VCaP (cell line): ENCODE results near the gene GLB1L3.
A peak's percentile ranks its signal among the peaks of the same experiment; 100 is the strongest.

ENCODE experiments used
- H3K27ac ChIP-seq: fragments of 450-650 bp; 2 replicates; pipeline ENCODE4 v1.5.1; 2017
- CTCF ChIP-seq: fragments of 450-650 bp; conservative IDR thresholded peaks from 2 replicates; pipeline ENCODE4 v1.5.1; 2017; ENCODE audit warnings: mild to moderate bottlenecking, moderate library complexity

The GLB1L3 gene

GRCh38 chr11:134267966-134268365 is 8.2 kb upstream of the GLB1L3 start:
- TF ChIP-seq CTCF: no peak
- H3K27ac ChIP-seq: no peak overlapping the region

GRCh38 chr11:134270250-134270714 is 5.9 kb upstream of the GLB1L3 start:
- H3K27ac ChIP-seq: no peak overlapping the region
- TF ChIP-seq CTCF: peak; percentile 50

GRCh38 chr11:134271978-134272377 is 4.2 kb upstream of the GLB1L3 start:
- no peak for TF ChIP-seq CTCF
- H3K27ac ChIP-seq: no peak overlapping the region

- TF ChIP-seq CTCF: no peak
- no peak overlapping the region for H3K27ac ChIP-seq
These were observed 3.5 kb upstream of the GLB1L3 start for GRCh38 chr11:134272381-134273316.

- no peak for TF ChIP-seq CTCF
- no peak overlapping the region for H3K27ac ChIP-seq
These were observed 2.9 kb upstream of the GLB1L3 start for GRCh38 chr11:134273317-134273712.

GRCh38 chr11:134275188-134275533 is 1.0 kb upstream of the GLB1L3 start:
- H3K27ac ChIP-seq: no peak overlapping the region
- TF ChIP-seq CTCF: no peak

GRCh38 chr11:134276396-134277182 is 410 bp downstream of the GLB1L3 start:
- peak; percentile 45 for TF ChIP-seq CTCF
- peak overlapping the region; percentile 38; the same call in 1 of the 2 replicates for H3K27ac ChIP-seq
